ENCODE measurements around the gene ACIN1. TPM values are rescaled to one million over a fixed set of nuclear protein-coding genes. Genes with fewer than 3 reads are reported as not detected.

The ACIN1 gene
- total and polyA plus RNA-seq, 2 experiments from 2014 or later = 76.1 to 172 TPM

GRCh38 chr14:23102801-23103200 lies 7.9 kb upstream of the ACIN1 start:
- Histone ChIP-seq H4K20me1 (replicated peaks; ENCODE audit: insufficient read depth) (peaks cover 13% of the 10 kb centered on the region; the same call in 1 of the 2 replicates), H3K36me3 (ENCODE audit: insufficient read depth) (peaks cover 7% of the 10 kb centered on the region; the same call in 1 of the 2 replicates), H3F3A (replicated peaks; ENCODE audit: low read depth) (no peaks in the 10 kb centered on the region), H3K27ac (ENCODE audit: low read depth) (no peak overlapping the region), H2AFZ (no peak overlapping the region), H3K79me2 (replicated peaks; ENCODE audit: insufficient read depth) (peaks cover 11% of the 10 kb centered on the region), H3K4me2 (no peak overlapping the region), H3K4me3 (no peak overlapping the region), H3K27me3 (ENCODE audit: insufficient read depth) (no peaks in the 10 kb centered on the region), H3K9me2 (ENCODE audit: insufficient read depth) (0 out of 2 replicates have a peak, but pooled peaks cover 4% of the 10 kb centered on the region), H3K4me1 (ENCODE audit: insufficient read depth) (peaks cover 12% of the 10 kb centered on the region)
- ATAC-seq (no peak), DNase-seq (ENCODE audit: low spot score) (no peak)
- Mint-ChIP-seq H3K4me3 (no peak overlapping the region), H3K27me3 (ENCODE audit: insufficient read depth, low read depth, poor library complexity) (peaks cover 17% of the 10 kb centered on the region), H3K27ac (no peak overlapping the region), H3K36me3 (ENCODE audit: low read depth) (peaks cover 14% of the 10 kb centered on the region), H3K9me3 (no peaks in the 10 kb centered on the region; the same call in 2 of the 3 replicates), H3K4me1 (peaks cover 32% of the 10 kb centered on the region)
- no peak for TF ChIP-seq ZNF114 (CRISPR knock-in tag; IDR thresholded peaks at IDR 0.05)
- TF ChIP-seq CREB1 (CRISPR knock-in tag; IDR thresholded peaks at IDR 0.05; ENCODE audit: low read depth) = no peak
- no peak for TF ChIP-seq CTCF (conservative IDR thresholded peaks at IDR 0.05; ENCODE audit: low read depth in 2 of 2)
- TF ChIP-seq ETS1 (IDR thresholded peaks at IDR 0.05) = no peak
- no peak for TF ChIP-seq ZNF462 (CRISPR knock-in tag; IDR thresholded peaks at IDR 0.05)
- TF ChIP-seq STAT1 (IDR thresholded peaks at IDR 0.05; ENCODE audit: unreplicated experiment) = no peak
- TF ChIP-seq POLR2AphosphoS5 (IDR thresholded peaks at IDR 0.05; ENCODE audit: low read depth) = no peak
- no peak for TF ChIP-seq EZH2phosphoT487 (IDR thresholded peaks at IDR 0.05; ENCODE audit: unreplicated experiment)
- no peak for TF ChIP-seq ZNF331 (CRISPR knock-in tag; IDR thresholded peaks at IDR 0.05; ENCODE audit: low read depth)
- TF ChIP-seq EZH2 (IDR thresholded peaks at IDR 0.05; ENCODE audit: low read depth, unreplicated experiment) = no peak
- no peak for TF ChIP-seq REST (IDR thresholded peaks at IDR 0.05; ENCODE audit: unreplicated experiment)

All from GM23338 (cell line).